Anterior cingulate cortex (tissue), 58 donors: ENCODE measurements around the gene AOPEP.

Source experiments
- DNase-seq, 58 donors: peaks; one replicate each; lab custom pipeline; 2025; lab: John Stamatoyannopoulos, UW

The AOPEP gene

DNA sequence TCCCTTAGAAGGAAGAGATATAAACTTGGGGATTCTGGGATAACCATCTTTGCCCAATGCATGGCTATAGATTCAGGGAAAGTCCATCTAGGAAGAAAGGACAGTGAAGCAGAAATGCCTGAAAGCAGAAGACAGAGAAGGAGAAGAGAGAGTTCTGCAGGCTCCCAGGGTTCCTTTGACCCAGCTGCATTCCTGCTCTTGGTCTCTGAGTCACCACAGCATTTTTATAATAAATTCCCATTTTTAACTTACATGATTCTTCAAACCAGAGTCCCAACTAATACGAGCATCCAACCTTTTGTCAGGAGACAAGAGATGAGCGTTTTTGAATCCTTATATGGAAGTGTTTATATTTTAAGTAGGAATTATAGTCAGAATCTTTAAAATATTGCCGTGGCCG is 12.0 kb upstream of the AOPEP start:
- no peak for DNase-seq

DNA sequence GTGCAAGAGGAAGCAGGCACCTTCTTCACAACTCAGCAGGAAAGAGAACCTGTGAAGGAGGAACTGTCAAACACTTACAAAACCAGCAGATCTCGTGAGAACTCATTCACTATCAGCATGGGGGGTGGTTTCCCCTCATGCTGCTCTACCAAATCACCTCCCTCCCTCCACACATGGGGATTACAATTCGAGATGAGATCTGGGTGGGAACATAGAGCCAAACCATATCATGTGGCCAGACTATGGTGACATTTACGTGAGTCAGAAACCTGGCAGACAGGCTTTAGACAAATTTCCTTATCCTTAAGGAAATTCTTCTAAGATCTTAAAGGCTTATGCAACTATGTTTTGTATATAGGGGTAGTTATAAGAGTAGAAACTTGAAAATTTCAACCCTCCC is 8.7 kb upstream of the AOPEP start:
- DNase-seq, result peak in 3 of 58 donors; percentile 3 to 43 (median 13)

DNA sequence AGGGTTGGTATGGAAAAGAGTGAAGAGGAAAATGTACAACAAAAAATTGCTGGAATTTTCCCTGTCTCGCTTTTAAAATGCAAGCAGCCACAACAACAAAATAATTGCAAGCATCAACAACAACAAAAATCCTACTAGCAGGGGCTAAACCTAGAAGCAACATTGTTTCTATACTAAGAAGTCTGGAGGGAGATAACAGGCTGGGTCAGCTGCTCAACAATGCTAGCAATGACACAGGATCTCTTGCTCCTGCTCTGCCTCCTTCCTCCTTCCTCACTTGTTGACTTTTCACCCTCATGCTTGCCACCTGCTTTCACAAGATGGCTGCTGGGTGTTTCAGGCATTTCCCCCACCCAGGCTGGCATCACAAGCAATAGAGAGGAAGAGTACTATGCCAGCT is 7.6 kb upstream of the AOPEP start:
- DNase-seq, result no peak

DNA sequence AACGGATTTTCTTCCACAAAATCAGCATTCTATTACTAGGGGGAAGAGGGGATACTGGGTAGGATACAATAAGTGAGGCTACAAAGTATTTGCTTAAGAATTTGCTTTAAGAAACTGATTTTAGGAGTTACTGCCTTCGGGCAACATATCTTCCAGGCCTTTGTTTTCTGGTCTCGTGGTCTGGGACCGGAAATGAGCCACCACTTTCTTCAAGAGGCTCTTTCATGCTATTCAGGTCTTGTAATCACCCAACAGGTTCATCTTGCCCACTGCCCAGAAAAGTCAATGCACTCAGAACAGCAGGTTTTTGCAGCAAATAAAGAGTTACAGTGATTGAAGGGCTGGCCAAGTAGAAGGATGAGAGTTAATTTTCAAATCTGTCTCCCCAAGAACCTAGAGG is 6.6 kb upstream of the AOPEP start:
- DNase-seq, result no peak

DNA sequence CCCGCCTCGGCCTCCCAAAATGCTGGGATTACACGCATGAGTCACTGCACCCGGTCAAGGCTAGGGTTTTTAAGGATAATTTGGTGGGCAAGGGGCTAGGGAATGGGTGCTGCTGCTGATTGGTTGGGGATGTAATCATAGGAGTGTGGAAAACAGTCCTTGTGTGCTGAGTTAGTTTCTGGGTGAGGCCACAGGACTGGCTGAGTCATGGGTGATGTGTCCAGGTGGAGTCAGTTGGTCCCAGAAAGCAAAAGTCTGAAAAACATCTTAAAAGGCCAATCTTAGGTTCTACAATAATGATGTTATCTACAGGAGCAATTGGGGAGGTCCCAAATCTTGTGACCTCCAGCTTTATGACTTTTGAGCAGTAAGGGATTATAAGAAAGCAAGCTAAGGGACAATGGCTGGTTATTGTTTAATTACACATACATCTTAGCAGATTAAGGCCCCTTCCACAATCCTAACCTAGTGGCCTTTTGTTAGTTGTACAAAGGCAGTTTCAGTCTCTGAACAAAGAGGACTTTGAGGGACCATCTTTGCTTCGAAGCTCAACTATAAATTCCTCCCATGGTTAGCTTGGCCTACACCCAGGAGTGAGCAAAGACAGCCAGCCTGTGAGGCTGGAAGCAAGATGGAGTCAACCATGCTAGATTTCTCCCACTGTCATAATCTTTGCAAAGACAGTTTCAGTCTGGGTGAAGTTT is 5.5 kb upstream of the AOPEP start:
- DNase-seq, result peak in 5 of 58 donors; percentile 1 to 23 (median 5)

DNA sequence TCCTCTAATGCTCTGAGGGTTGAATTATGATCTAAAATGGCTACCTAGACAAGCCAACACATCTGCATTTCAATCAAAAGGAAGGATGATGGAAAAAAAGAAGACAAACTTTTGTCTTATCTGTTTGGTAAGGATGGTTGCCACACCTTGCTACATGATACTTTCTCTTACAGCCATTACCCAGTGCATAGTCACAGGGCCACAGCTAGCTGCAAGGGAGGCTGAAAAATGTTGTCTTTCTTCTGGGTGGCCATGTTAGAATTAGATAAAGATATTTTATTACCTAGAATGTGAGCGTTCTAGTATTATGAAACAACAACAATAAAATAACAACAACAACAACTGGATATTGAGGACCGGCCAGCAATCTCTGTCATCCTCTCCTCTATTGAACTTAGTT is 4.7 kb upstream of the AOPEP start:
- DNase-seq, result no peak

DNA sequence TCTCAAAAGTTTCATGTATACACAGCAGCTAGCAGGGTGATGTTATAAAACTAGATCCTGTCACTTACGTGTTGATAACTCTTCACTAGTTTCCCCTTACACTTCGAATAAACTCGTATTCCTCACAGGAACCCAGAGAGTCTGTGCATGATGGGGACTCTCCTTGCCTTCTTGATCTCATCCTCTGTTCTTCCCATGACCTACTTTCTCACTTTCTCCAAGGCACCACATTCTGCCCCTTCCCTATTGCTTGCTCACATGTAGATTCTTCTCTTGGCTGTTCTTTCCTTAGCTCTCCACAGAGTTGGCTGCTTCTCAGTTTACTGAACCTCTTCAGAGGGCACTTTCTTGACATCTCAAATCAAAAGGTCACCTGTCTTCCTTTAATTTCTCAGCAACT is 1.2 kb upstream of the AOPEP start:
- DNase-seq, result no peak

DNA sequence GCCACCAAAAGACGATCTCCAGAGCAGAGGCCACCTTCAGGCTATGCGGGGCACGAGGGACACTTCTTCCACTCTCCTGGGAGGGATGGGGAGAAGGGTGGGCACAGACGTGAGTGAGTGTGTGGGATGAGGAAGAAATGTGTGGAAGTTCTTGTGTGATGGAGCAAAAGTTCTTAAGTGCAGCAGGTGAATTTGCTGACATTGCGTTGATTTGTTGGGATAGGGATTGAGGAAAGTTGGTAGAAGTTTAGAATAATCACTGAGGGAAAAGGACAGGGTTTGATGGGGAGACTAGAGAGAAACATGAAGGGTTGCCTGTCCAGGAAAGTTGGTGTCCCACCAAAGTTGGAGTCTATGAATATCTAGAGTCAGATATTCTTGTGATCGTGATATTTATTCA is 2.2 kb downstream of the AOPEP start:
- DNase-seq, result no peak

DNA sequence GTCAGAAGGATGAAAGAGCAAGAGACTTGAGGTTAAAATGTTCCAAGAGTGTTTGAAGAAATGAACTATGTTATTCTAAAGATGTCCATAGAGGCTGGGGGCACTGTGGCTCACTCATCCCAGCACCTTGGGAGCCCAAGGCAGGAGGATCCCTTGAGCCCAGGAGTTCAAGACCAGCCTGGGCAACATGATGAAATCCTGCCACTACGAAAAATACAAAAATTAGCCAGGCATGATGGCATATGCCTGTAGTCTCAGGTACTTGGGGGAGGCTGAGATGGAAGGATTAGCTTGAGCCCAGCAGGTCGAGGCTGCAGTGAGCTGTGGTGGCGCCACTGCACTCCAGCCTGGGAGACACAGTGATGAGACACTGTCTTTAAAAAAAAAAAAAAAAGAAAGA is 2.7 kb downstream of the AOPEP start:
- no peak for DNase-seq

DNA sequence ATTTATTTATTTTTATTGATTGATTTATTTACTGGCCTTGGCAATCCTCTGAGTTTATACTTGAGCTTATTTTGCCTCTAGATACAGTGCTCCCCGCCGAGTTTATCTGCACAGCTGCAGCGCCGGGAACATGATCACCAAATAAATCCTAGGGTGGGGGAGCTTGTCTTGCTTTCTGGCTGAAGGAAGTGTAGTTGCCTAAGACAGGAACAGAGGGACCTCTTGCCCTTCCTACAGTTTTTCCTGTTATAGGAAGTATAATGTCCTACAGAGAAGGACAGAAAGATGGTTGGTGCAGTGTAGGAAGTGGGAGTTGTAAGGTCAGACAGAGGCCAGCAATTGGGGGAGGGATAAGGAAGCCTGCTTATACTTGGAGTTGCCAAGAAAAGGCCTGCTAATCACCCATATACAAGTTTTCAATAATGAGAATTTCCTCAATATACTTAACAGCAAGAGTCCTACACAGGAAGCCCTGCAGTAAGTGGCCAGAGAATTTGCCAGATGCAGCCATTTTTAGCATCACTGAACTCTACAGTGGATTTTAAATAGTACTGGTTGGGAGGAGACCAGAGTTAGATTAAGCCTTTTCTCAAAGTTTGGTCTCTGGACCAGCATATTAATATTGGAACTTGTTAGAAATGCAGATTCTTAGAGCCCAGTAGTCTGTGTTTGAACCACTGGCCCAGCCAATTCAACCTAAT is 7.7 kb downstream of the AOPEP start:
- DNase-seq, result no peak

DNA sequence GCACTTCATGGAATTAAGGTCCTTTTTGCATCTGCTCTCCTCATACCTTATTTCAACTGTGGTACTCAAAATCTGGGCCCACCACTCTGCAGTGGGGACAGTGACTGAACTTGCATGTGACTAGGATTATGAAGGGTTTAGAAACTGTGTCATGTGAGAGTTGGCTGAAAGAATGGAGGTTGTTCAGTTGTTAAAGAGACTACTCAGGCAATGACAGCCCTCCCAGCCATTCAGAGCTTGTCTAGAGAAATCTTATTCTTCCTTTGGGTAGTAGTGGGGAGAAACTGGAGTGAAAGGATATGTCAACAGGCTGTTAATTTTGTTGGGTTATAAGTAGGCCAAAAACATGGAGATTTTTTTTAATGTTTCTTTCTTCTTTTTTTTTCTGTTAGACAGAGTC is 10.3 kb downstream of the AOPEP start:
- DNase-seq, result no peak

DNA sequence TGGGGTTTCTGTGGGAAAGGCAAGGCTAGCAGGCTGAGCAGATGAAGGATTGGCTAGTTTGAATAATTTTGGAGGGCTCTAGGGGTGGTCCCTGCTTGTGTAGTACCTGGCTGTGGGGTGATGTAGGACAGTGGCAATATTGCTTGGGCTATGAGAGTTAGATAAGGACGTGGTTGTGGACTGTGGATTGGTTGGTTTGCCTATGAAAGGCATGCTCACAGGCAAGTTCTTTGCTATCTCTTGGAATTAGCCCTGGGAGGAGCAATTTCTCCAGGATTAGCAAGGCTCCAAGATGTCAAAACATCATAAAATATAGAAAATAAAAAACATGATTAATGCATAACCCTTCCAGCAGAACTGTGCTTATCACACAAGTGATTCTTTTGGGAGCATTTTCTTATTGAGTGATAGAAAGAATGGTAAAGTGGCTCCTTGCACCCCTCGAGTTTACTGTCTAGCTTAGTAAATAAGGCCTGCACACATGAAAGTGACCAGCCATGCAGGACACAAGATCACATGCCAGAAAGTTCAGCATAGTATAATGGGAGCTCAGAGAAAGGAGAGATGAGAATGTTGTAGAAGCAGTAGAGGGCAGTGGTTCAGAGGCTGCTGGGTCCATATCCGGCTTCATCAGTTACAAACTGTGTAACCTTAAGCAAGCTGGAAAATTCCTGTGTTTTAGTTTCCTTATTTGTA is 13.8 kb downstream of the AOPEP start:
- DNase-seq, result peak in 2 of 58 donors; percentile 16 to 48

DNA sequence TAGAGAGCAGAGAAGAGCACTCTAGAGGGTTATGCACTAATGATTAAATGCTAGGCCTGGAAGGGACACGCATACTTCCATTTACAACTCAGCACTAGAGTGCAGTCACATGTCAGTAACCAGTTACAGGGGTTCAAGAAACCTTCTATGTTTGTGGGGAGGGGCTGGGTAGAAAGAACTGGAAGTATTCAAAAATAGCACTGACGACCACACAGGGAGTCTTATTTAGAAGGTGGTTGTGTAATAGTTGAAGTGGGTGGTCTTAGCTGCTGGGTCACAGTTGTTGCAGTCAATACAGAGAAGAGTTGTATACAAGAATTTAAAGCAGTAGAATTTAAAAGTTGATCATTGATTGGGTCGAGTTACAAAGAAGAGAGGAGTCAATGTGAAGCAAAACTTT is 15.4 kb downstream of the AOPEP start:
- no peak for DNase-seq

DNA sequence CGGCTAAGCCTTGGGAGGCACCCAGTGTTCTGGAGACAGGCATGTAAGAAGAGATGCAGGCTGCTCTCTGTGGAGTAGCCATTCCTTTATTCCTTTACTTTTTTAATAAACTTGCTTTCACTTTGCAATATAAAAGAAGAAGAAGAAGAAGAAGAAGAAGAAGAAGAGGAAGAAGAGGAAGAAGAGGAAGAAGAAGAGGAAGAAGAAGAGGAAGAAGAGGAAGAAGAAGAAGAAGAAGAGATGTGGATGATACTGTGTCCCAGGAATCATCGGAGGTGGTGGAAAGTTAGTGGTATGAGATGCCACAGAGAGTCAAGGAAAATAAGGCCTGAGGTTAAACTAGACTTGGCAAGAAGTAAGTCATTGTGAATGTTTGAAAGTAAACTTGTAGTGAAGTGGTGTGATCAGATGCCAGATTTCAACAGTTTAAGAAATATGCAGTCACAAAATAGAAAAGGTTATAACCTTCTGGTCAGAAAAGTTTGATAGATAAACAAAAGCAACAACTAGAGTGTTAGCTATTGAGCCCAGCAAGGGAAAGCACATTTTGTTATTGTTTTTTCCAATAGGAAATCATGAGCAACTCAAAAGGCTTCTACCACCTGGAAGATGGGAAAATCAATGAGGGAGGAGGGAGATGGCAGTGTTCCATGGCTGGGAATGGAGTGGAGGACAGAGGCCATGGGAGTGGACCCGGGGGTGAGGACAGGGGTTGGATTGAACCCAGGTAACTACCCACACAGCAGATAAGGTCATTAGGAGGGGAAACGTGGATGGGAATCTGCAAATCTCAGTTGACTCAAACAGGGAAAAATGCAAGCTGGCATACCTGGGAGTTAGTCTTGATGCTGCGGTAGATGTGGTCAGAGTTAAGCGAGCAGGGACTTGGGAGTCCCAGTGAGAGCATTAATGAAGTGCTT is 16.8 kb downstream of the AOPEP start:
- no peak for DNase-seq

DNA sequence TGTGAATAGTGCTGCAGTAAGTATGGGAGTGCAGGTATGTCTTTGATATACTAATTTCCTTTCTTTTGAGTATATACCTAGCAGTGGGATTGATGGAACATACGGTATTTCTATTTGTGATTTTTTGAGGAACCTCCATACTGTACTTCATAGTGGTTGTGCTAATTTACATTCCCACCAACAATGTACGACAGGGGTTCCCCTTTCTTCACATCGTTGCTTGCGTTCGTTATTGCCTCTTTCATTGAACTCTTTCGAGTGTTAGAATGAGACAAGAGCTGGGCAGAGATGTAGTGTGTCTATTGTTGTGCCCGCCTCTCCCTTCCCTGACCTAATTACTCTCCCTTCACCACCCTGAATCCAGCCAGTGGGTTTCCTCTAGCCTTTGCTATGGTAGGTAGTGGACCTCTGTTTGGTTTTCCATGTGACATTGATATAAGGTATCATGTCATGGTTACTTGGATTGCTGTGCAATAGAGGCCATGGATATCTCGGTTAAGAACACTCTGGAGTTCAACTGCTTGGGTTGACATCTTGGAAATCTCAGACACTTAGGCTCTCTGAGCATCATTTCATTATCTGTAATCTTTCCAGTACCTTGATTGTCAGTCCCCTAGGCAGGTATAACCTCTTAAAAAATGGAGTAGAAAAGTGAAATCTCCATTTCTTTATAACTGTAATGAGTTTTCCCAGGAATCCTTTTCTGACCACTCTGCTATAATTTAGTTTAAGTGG is 19.5 kb downstream of the AOPEP start:
- no peak for DNase-seq

DNA sequence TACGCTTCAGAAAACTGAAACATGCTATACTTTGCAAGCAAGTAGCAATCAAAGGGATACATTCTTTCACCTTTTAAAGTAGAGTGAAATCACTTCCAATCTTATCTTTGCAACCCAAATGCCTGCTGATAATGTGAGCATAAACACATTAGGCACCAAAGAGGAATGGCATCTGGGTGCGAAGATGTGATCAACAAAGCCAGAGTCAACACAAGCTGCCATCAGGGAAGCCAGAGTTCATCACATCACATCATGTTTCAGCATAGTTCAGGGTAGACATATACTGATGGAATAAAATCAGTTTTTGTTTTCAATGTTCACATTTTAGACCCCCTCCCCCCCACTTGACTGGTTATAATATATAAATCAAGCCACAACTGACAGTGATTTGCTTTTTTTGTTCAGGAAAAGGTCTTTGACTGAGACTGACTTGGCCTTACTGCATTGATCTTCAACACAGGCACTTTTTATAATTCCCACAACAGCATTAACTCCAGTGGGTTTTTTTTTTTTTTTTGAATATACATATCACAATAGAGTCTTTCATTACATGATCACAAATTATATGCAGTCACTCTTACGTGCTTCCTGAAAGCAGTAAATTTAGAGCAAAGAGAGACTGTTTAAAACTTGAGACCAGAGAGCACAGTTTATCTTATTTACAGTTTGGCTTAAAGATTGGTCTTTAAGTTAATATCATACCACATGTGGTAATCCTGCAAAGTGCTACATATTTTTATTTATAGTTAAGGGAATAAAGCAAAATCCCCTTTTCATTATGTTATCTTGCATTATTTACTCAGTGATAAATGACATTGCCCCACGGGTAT is 20.3 kb downstream of the AOPEP start:
- no peak for DNase-seq

DNA sequence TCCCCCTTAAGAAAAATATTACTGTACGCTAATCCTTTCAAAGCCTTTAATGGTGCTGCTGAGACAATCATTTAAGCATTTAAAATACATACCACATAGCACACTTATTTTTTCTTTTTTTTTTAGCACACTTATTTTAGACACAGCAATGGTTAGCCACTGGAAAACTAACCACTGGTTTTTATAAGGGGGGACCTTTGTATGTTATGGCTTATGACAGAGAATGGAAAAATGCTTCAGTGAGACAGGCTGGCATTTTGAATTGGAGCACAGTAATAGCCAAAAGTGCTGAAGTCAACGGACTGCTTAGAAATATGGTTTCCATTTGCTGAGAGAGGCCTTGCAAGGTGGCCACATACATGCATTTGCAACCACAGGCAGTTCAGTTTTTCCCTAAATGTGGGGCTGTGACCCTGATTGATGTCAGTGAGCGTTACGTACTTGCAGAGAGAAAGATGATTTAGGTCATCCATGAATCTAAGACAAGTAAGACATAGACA is 28.5 kb downstream of the AOPEP start:
- DNase-seq, result no peak

DNA sequence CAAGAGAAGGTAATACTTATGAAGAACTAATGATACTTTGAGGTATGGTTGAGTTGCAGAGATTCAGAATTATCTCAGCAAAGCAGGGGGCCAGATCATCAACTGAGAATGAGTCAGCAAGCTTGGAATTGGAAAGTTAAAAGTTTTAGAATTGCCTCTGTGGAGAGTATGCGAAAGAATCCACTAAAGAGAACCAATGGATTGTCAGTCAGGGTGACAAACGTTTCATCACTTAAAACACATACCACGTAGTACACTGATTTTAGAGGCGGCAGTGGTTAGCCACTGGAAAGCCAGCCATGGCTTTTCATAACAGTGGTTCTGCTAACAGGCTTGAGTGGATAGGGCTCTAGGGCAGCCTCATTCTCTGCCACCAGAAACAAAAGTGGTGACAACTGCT is 30.7 kb downstream of the AOPEP start:
- DNase-seq, result no peak

DNA sequence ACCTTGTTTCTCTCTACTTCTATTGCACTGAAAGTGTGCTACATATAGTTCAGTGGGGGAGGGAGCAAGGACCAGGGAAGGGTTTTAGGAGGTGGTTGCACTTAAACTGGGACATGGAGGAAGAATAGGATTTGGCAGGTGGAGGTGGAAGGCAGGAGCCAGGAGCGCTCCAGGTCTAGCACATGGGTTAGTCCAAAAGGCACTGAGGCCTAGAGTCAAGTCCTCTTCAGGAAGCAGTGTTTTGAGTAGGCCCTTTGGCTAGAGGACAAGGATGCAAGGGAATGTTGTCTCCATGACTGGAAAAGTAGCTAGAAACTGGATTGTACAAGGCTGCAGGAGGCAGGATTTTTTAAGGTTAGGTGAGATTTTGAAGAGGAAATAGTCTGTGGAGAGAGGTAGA is 31.5 kb downstream of the AOPEP start:
- DNase-seq, result no peak
